22Rv1 (cell line): Measurements from ENCODE around the gene SORCS2.

Source experiments
- CTCF ChIP-seq: fragments of 450-650 bp; IDR thresholded peaks from 2 replicates; pipeline ENCODE4 v1.5.1; 2017; ENCODE audit warnings: mild to moderate bottlenecking
- ZFX ChIP-seq: fragments of 450-650 bp; IDR thresholded peaks from 2 replicates; pipeline ENCODE4 v1.6.1; 2017; ENCODE audit warnings: antibody characterized with exemption, borderline replicate concordance

GRCh38 chr4:7609316-7609715 lies 417.0 kb downstream of the SORCS2 start:
- no peak for TF ChIP-seq CTCF
- no peak for TF ChIP-seq ZFX
